OCI-M2 (cell line): ENCODE results near the gene PPP1R14C.

Source experiments
- DNase-seq: peaks from one replicate; lab custom pipeline; 2025; ENCODE audit not compliant: unreplicated experiment; lab: John Stamatoyannopoulos, UW

PPP1R14C gene

DNA sequence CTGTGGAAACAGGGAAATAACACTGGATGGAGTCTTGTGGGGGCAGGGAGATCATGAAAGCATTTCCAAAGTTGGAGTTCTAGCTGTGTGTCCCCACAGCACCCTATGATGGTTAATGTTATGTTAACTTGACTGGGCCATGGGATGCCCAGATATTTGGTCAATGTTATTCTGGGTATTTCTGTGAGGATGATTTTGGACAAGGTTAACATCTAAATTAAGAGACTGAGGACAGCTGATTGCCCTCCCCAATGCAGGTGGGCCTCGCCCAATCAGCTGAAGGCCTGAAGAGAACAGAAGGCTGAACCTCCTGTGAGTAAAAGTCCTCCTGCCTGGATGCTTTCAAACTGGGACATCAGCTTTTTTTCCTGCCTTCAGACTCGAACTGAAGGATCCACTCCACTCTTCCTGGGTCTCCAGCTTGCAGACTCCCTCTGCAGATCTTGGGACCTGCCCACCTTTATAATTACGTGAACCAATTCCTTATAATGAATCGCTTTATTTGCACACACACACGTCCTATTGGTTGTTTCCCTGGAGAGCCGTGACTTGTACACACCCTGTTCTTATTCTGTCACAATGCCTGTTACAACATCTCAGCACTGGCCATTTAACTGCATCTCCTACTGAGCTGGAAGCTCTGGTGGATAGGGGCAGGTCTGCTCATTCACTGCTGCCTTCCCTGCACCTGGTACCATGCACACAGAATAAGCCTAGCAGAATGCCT, 126.4 kb downstream of the PPP1R14C start:
- DNase-seq, result no peak

DNA sequence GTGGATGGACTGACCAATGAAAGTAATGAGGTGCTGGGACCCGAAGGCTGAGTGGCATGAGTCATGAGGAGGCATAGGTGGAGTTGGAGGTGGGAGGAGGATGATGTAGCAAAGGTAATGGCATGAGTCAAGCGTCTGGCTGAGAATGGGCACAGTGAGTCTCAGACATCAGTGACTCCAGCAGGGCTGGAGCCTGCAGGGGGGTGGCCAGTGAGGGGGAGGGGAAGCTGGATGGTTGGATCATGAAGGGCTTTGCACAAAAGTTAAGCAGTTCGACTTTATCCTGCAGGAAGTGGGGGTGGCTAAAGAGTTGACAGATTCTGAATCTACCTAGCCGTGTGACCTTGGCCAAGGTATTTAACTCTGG, 127.0 kb downstream of the PPP1R14C start:
- DNase-seq, result no peak

DNA sequence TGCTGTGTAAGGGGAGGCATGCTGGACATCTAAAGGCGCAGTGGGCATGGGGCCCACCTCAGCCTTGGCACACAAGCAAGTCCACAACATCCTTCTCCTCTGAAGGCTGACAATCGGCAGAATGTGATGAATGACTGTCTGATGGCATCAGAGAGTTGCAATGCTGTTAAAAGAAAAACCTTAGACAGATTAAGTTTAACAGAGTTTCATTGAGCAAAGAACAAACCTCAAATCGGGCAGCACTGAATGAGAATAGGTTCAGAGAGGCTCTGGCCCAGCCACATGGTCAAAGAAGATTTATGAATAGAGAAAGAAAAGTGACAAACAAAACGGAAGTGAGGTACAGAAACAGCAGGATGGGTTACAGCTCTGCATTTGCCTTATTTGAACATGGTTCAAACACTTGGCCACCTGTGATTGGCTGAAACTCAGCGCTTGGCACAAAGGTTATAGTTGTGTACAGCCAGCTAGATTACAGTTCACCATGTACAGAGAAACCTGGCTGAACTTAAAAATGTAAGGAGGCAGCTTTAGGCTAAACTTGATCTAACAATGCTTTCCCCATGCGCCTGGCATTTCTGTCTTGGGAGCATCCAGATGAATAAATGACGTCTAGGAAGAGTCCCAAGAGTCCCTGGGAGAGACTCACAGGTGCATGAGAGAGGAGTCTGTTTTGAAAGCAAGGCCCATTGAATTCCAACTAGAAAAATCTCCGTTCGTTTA, 127.6 kb downstream of the PPP1R14C start:
- no peak for DNase-seq

DNA sequence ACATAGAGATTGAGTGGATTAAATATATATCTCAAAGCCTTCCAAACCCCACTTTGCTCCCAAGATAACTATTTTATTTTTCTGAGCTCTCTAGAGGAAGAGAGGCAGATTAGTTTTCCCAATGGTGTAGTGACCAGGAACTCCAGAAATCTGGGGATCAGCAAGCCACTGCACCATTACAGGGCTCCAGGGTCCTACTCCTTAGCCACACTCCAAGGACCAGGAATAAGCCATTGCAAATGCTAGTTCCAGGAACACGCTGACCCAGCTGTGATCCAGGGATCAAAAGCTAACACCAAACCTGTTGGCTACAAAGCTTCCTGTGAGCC, 128.3 kb downstream of the PPP1R14C start:
- DNase-seq, result no peak

DNA sequence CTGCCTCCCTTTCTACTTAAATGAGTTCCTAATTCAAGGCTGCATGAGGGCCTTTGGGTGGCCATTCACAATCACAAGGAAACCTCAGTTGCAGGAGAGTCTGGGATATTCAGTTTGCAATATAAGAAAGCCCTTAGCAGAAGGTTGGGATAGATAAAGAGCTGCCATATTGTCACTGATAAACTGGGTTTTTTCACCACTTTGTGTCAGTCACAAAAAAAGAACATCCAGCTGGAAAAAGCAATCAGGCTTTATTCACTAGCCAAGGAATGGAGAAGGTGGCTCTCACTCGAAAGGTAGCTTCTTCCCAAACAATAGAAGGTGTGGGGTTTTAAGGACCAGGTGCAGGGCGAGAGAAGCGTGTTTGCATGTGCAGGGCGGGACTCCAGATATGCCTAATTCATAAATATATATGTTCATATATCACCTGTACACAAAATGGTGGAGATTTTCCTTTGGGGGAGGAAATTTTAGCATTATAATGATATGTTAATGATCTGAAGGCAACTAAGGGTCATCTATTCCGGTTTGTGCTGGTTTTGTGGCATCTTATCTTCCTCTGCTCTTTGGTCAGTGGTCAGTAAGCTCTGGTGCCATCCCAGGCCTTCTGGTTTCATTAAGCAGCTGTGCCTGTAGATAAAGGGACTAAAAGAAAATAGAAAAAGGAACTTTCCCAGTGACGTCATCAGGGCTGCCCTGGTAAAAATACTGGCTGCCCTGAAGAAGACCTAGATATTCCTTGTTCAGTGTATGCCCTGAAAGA, 128.8 kb downstream of the PPP1R14C start:
- peak; percentile 70 for DNase-seq

DNA sequence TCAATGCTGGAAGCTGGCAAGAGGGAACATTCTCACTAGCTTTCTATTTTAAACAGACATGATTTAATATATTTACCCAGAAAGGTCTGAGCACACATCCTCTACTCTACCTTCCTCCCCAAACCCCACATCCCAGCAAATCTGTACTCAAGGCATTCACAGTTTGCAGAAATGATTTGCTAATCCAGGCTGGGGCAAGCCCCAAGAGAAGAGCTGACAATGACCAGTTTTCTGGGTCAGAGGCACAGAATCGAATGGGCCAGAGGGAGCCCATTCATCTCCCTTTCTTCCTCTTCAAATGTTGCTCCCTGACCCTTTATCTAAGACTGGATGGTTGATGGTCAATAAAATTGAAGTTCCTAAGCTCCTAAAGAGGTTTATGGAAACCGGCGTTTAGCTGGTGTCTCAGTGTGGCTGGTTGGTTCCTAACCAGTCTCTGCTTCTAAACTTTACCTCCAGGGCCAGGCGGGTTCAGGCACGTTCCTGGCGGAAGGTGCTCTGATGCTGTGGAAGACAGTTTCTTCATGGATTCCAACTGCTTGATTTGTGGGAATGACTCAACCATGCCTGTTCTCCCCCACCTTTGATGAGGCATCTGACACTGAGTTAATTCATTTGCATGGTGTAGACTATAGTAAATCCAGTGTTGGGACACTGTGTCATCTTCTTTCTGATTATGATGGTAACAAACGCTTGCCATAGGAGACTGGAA, 129.6 kb downstream of the PPP1R14C start:
- DNase-seq, result no peak

DNA sequence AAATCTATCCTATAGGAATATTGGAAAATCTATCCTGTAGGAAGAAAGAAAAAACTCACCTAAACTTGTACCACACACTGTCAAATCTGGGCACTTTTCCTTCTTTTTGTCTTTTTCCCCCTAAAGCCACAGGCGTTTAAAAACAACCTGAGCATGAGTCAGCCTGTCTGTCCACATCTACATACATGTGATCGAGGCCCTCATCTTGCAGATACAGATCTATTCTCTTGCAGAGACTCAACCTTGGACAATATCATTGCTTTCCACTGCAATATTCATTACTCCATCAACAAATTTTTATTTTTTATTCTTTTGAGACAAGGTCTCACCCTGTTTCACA, 130.1 kb downstream of the PPP1R14C start:
- no peak for DNase-seq

DNA sequence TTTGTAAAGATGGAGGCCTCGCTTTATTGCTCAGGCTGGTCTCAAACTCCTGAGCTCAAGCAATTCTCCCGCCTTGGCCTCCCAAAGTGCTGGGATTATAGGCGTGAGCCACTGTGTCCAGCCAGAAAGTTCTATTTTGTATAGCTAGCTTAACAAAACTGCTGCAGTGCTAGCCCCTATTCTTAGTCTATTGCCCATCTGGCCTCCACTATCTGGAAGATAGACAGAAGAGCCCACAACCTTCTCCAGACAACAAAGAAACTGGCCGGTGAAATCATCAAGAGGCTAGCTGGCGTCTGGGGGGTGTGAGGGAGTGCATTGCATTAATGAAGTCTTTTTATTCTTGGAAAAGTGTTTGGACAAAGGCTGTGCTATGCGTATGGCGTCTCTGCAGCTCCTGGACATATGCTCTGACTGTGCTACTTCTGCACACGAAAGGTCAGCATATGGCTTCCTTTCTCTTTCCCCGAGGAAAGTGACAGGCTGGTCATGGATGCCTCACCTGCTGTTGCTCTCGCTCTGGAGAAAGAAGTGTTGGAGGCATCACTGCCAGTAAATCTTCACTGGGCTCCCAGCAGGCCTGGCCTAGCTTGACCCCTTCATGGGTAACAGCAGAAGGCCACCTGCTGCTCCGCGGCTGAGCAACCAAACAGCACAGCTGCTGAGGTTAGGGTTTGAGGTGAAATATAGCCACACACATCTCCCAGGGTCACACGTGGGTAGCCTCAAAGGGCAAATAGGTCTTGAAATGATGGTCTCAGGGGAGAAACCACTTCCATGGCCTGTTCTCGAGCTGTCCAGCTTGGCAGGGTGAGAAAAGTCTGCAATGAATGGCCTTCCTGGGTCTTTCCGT, 130.8 kb downstream of the PPP1R14C start:
- DNase-seq, result no peak

DNA sequence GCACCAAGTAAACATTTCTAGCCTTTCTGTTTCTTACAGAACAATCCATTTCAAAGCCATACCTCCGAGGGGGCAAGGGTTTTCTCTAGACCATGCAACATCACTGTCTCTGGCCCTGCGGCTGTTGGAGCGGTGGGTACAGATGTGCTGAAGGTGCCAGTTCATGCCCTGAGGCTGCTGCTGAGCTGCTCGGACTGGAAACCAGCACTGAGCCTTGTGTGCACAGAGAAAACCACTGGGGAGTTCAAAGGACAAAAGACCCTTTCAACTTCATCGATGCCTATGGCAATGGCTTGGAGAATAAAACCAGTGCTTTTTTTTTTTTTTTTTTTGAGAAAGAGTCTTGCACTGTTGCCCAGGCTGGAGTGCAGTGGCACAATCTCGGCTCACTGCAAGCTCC, 132.6 kb downstream of the PPP1R14C start:
- no peak for DNase-seq

DNA sequence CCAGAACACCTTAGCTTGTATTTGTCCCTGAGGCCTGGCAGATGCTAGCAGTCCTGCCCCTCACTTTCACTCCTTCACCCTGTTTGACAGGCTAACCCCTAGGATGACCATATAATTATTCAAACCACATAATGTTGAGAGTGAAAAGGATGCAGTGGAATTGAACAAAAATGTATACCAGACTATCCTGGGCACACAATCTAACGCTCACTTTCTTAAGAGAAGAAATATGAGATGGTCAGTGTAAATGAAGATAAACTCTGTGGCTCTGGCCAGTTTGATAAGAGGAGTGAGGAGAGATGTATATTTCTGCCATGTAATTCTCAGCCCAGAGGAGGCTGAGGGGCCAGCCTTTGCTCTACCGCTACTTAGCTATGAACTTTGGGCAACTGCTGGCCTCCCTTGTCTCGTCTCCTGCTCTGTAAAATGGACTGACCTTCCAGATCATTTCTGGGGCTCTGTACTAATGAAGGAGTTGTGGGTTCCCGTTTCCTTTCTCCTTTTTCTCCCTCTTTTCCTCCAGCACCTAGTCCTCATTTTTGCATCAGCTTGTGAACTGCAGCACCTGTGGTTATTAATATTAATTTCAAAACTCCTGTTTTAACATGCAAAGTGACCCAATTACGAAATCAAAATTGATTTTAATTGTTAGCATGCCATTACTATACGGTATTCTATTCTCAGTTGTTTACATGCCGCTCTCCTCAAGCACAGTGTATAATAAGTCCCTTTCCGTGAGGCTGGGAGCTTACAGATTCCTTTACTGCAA, 133.5 kb downstream of the PPP1R14C start:
- DNase-seq, result peak; percentile 31

DNA sequence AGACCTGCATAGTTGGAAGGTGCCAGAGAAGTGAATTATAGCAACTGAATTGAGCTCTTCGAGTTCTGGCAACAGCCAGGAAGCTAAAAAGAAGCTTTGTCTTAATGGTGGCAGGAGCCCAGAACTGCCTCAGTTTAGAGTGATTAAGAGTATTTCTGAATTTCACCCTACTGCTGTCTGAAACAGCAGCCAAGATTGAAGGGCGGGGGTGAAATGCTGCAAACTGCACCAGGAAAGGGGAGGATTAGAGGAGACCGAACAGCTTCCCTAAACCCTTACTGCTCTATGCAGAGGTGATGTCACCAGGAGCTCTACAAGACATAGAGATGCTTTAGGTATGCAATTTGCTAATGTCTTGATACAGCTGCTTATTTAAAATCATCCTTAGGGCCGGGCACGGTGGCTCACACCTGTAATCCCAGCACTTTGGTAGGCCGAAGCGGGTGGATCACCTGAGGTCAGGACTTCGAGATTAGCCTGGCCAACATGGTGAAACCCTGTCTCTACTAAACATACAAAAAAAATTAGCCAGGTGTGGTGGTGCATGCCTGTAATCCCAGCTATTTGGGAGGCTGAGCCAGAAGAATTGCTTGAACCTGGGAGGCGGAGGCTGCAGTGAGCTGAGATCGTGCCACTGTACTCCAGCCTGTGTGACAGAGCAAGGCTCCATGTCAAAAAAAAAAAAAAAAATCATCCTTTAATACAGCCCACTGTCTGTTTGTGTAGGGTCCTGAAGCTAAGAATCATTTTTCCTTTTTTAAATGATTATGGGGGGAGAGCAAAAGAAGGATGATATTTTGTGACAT, 134.3 kb downstream of the PPP1R14C start:
- no peak for DNase-seq

DNA sequence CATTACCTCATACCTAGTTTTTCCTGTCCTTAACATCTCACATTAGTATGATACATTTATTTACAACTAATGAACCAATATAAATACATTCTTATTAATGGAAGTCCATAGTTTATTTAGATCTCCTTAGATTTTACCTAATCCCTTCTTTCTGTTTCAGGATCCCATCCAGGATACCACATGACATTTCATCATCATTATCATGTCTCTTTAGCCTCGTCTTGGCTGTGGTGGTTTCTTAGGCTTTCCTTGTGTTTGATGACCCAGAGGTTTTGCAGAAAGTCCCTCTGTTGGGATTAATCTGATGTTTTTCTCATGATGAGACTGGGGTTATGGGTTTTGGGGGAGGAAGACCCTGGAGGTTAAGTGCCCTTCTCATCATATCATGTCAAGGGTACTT, 136.7 kb downstream of the PPP1R14C start:
- DNase-seq, result no peak

DNA sequence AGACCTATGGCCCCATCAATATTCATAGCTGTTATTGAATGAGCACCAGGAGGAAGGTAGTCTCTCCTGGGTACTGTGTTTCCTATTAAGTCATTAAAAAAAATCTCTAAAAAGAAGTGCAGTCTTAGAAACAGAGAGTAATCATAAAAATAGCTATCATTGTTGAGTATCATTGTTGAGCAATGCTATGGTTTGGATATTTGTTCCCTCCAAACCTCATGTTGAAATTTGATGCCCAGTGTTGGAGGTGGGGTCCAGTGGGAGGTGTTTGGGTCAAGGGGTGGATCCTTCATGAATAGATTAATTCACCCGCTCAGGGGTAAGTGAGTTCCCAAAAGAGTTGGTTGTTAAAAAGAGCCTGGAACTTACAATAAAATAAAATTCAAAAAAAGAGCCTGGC, 137.9 kb downstream of the PPP1R14C start:
- no peak for DNase-seq

DNA sequence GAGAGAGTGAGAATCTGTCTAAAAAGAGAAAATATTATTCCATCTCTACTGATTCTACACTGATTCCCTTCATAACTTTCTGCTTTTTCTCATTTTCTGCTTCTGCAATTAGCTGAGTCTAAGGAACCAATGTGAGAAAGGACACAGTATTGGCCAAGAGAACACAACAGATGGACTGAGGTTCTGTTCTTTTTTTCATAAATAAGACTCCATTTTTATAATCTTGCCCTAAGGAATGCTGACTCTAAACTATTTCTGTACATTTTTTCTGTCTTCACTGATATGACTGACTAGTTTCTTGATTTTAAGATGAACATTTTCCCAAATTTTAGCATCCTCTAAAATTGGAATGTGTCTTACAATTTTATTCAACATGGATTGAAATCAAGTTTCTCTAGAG, 138.9 kb downstream of the PPP1R14C start:
- no peak for DNase-seq

DNA sequence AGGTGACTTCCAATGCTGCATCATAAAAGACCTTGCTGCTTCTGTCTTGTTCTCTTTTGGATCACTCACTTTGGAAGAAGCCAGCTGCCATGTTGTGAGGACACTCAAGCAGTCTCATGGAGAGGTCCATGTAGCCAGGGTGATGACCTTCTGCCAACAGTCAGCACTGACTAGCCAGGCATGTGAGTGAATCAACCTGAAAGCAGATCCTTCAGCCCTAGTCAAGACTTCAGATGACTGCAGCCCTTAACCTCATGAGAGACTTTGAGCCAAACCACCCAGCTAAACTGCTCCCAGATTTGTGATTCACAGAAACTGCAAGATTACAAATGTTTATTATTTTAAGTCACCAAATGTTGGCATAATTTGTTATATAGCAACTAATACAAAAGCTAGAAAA, 140.0 kb downstream of the PPP1R14C start:
- DNase-seq, result no peak

DNA sequence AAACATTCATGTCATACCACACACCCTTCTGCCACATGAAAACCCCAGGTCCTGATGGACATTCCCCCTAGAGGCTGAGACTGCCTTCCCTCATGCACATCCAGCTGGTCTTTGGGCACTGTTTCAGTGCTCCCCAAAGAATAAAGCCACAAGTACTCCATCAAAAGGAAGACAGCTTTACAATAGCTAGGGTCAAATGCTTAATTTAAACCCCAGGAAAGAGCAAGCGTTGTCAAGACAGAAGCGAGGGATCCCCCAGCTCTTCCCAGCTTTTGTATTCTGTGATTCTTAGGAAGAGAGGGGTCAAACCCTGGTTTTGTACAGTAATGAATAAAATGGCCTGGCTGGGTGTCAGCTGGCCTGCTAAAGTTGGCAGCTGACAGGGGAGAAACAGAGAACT, 143.6 kb downstream of the PPP1R14C start:
- no peak for DNase-seq

DNA sequence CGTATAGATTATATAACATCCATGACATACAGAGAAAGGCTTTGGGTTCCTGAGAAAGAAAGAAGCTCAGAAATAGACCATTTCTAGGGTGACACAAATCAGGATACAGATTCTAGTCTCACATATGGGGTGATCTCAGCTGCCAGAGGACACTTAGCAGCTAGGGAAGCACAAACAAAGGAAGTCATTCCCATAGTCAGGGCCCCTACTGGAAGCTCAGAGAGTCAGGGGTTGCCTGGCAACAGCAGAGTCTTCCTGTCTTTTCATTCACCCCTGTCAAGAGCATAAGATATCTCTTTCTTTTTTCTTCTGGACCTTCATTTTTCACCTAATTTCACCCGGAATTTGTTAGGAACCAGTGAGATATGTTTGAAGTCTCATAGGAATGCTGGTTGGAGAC, 144.1 kb downstream of the PPP1R14C start:
- DNase-seq, result no peak

DNA sequence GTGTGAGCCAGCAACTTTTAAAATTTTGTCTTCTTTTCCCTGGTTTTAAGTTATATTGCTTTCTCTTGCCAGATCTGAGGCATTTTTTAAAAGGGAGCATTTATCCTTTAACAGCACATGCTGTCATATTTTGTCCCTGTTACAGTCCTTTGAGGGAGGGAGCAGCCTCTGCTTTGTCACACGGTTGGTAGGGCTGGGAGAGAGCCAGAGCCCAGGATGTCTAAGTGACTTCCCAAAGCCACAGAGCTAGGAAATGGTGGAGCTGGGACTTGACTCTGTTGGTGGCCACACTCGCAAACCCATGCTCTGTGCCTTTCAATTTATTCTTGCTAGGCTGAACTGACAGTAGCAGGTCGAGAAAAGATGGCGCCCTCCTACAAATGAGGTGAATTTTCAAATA, 145.6 kb downstream of the PPP1R14C start:
- no peak for DNase-seq

DNA sequence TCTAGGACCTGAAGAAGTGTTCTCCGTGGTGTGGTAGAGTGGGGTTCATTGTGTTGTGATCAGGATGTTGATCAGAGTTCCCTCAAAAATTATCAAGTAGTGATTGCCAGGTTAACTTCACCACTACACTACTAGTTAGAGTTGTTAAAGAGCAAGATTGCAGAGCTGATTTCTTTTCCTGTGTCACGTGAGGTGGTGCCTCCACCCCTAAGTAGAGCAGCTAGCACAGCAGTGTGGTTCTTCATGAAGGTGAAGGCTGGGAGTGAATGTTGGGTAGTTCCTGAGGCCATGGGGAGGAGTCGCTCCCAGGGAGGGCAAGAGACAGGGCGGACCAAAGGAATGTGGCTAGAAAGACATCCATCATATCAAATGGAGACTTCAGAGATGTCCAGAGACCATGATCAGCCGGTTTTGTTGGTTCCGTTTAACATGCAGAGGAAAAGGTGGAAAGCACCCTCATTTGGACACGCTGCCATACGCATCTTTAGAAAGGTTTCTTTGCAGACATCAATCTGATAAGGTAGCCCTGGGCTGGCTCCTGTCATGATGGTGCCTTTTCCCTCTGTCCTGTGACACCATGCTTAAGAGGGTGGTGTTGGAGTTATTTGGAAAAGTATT, 146.7 kb downstream of the PPP1R14C start:
- no peak for DNase-seq
